Right atrium auricular region (tissue), 2 donors: ENCODE measurements around the gene SENP2. TPM values are rescaled to one million over a fixed set of nuclear protein-coding genes. Genes with fewer than 3 reads are reported as not detected.

ENCODE experiments used
- DNase-seq: peaks from one replicate; pipeline ENCODE4 v3.0.0-alpha.2; 2019; ENCODE audit warnings: low spot score
- H3K27ac ChIP-seq, 2 donors: fragments of 200-600 bp; sonication (generic); 1 replicate in 1 of 2; 2 replicates in 1 of 2; pipeline ENCODE4 v1.5.1; 2016 to 2019
- H3K27me3 ChIP-seq, 2 donors: fragments of 200-600 bp; sonication (generic); one replicate each; pipeline versions ENCODE4 v1.5.1 to v1.6.0; 2017 to 2019
- H3K36me3 ChIP-seq: fragments of 200-600 bp; sonication (generic); one replicate; pipeline ENCODE4 v1.5.1; 2016
- H3K4me1 ChIP-seq, 2 donors: fragments of 200-600 bp; sonication (generic); one replicate each; pipeline versions ENCODE4 v1.5.1 to v1.6.0; 2017 to 2019
- H3K4me3 ChIP-seq, 2 donors: fragments of 200-600 bp; sonication (generic); 1 replicate in 1 of 2; 2 replicates in 1 of 2; pipeline ENCODE4 v1.5.1; 2017 to 2019; ENCODE audit warnings: mild to moderate bottlenecking in 1 of 2, moderate library complexity in 1 of 2
- H3K9me3 ChIP-seq, 2 donors: fragments of 200-600 bp; sonication (generic); one replicate each; pipeline ENCODE4 v1.5.1; 2019
- CTCF ChIP-seq, 2 donors: fragments of 200-600 bp; sonication (generic); IDR thresholded peaks; one replicate each; pipeline ENCODE4 v1.5.1; 2019; ENCODE audit warnings: antibody characterized with exemption in 2 of 2
- total RNA-seq, 2 donors: library from RNA; depleted of rRNA; stranded (reverse); fragments of >200 nt; gene quantifications; one replicate each; pipeline ENCODE4 v1.1.0, GENCODE V29; 2016

The SENP2 gene
- total RNA-seq, 2 donors from 2014 or later: 10.8 to 17.8 TPM

- no peaks in the 10 kb centered on the region for H3K4me1 ChIP-seq
- H3K27me3 ChIP-seq: no peaks in the 10 kb centered on the region
- H3K4me3 ChIP-seq: no peak overlapping the region
- no peak overlapping the region for H3K27ac ChIP-seq
- no peaks in the 10 kb centered on the region for H3K36me3 ChIP-seq
- peak; percentile 53 for DNase-seq
- H3K9me3 ChIP-seq: no peaks in the 10 kb centered on the region
- no peak for TF ChIP-seq CTCF (IDR thresholded peaks at IDR 0.05)
Measured at GRCh38 chr3:185645596-185646381, 59.7 kb downstream of the SENP2 start.

GRCh38 chr3:185646382-185647133 is 60.5 kb downstream of the SENP2 start:
- TF ChIP-seq CTCF (IDR thresholded peaks at IDR 0.05): no peak
- peak; percentile 44 for DNase-seq
- no peak overlapping the region for H3K27ac ChIP-seq
- H3K27me3 ChIP-seq: no peaks in the 10 kb centered on the region
- H3K4me1 ChIP-seq: no peaks in the 10 kb centered on the region
- no peak overlapping the region for H3K4me3 ChIP-seq
- no peaks in the 10 kb centered on the region for H3K36me3 ChIP-seq
- H3K9me3 ChIP-seq: no peaks in the 10 kb centered on the region

- no peak overlapping the region for H3K27ac ChIP-seq
- no peaks in the 10 kb centered on the region for H3K9me3 ChIP-seq
- peak; percentile 46 for DNase-seq
- no peak overlapping the region for H3K4me3 ChIP-seq
- TF ChIP-seq CTCF (IDR thresholded peaks at IDR 0.05): no peak
- H3K27me3 ChIP-seq: no peaks in the 10 kb centered on the region
- H3K4me1 ChIP-seq: no peaks in the 10 kb centered on the region
- no peaks in the 10 kb centered on the region for H3K36me3 ChIP-seq
Measured at GRCh38 chr3:185647134-185647879, 61.2 kb downstream of the SENP2 start.

GRCh38 chr3:185647880-185648210 is 61.8 kb downstream of the SENP2 start:
- TF ChIP-seq CTCF (IDR thresholded peaks at IDR 0.05): no peak
- Histone ChIP-seq H3K4me3 (no peak overlapping the region), H3K27me3 (no peaks in the 10 kb centered on the region), H3K9me3 (no peaks in the 10 kb centered on the region), H3K36me3 (no peaks in the 10 kb centered on the region), H3K4me1 (no peaks in the 10 kb centered on the region), H3K27ac (no peak overlapping the region)
- no peak for DNase-seq

- Histone ChIP-seq H3K27ac (no peak overlapping the region), H3K4me3 (no peak overlapping the region), H3K9me3 (no peaks in the 10 kb centered on the region), H3K27me3 (no peaks in the 10 kb centered on the region), H3K36me3 (no peaks in the 10 kb centered on the region), H3K4me1 (no peaks in the 10 kb centered on the region)
- no peak for TF ChIP-seq CTCF (IDR thresholded peaks at IDR 0.05)
- peak; percentile 26 for DNase-seq
Measured at GRCh38 chr3:185648396-185648795, 62.3 kb downstream of the SENP2 start.
